H9 (cell line): Measurements from ENCODE around the gene CCS. TPM values are rescaled to one million over a fixed set of nuclear protein-coding genes. Genes with fewer than 3 reads are reported as not detected.

Source experiments
- DNase-seq: peaks from one replicate; pipeline ENCODE4 v3.0.0-alpha.2; 2017
- H2AFZ ChIP-seq: one replicate; pipeline ENCODE4 v1.6.1; 2013; ENCODE audit warnings: mild to moderate bottlenecking, low read length, control low read depth, moderate library complexity
- H2AK5ac ChIP-seq: 2 replicates; pipeline ENCODE4 v1.6.1; 2013; ENCODE audit warnings: low read length, control low read depth, mixed read lengths; ENCODE audit not compliant: insufficient read length
- H2BK120ac ChIP-seq: one replicate; pipeline ENCODE4 v1.6.1; 2013; ENCODE audit warnings: low read depth, mild to moderate bottlenecking, low read length, control low read depth, inconsistent platforms; ENCODE audit not compliant: poor library complexity, severe bottlenecking
- H2BK12ac ChIP-seq: 2 replicates; pipeline ENCODE4 v1.6.1; 2013; ENCODE audit warnings: low read length, control low read depth, mixed read lengths, low read depth; ENCODE audit not compliant: insufficient read length
- H2BK15ac ChIP-seq: 2 replicates; pipeline ENCODE4 v1.6.1; 2013; ENCODE audit warnings: low read depth, low read length, control low read depth
- H2BK20ac ChIP-seq: one replicate; pipeline ENCODE4 v1.6.1; 2013; ENCODE audit warnings: low read depth, mild to moderate bottlenecking, low read length, control low read depth, inconsistent platforms; ENCODE audit not compliant: poor library complexity, severe bottlenecking
- H2BK5ac ChIP-seq: 2 replicates; pipeline ENCODE4 v1.6.1; 2013; ENCODE audit warnings: low read length, control low read depth, mixed read lengths; ENCODE audit not compliant: insufficient read length
- H3K14ac ChIP-seq: 2 replicates; pipeline ENCODE4 v1.6.1; 2013; ENCODE audit warnings: low read length, control low read depth; ENCODE audit not compliant: insufficient read depth
- H3K18ac ChIP-seq: 2 replicates; pipeline ENCODE4 v1.6.1; 2013; ENCODE audit warnings: low read depth, mild to moderate bottlenecking, mixed read lengths, low read length, control low read depth; ENCODE audit not compliant: insufficient read length
- H3K23ac ChIP-seq: 2 replicates; pipeline ENCODE4 v1.6.1; 2013; ENCODE audit warnings: low read length, control low read depth, mixed read lengths, low read depth; ENCODE audit not compliant: insufficient read length
- H3K23me2 ChIP-seq: 2 replicates; pipeline ENCODE4 v1.6.1; 2013; ENCODE audit warnings: low read depth, mild to moderate bottlenecking, mixed read lengths, low read length, control low read depth; ENCODE audit not compliant: insufficient read length, poor library complexity, severe bottlenecking
- H3K27ac ChIP-seq: 2 replicates; pipeline ENCODE4 v1.5.1; 2013; ENCODE audit warnings: low read length, control low read depth, mixed read lengths, low read depth; ENCODE audit not compliant: insufficient read length
- H3K27me3 ChIP-seq: 2 replicates; pipeline ENCODE4 v1.6.1; 2013; ENCODE audit warnings: low read length, control low read depth, inconsistent platforms; ENCODE audit not compliant: insufficient read depth
- H3K4ac ChIP-seq: 2 replicates; pipeline ENCODE4 v1.6.1; 2013; ENCODE audit warnings: low read depth, mild to moderate bottlenecking, control low read depth, inconsistent platforms, low read length, moderate library complexity
- H3K4me1 ChIP-seq: 2 replicates; pipeline ENCODE4 v1.6.1; 2013; ENCODE audit warnings: low read length, control low read depth, inconsistent platforms; ENCODE audit not compliant: insufficient read depth
- H3K4me2 ChIP-seq: 2 replicates; pipeline ENCODE4 v1.6.1; 2013; ENCODE audit warnings: low read length, control low read depth, mixed read lengths; ENCODE audit not compliant: insufficient read length, insufficient read depth
- H3K56ac ChIP-seq: 2 replicates; pipeline ENCODE4 v1.6.1; 2013; ENCODE audit warnings: low read depth, mild to moderate bottlenecking, mixed read lengths, low read length, control low read depth; ENCODE audit not compliant: insufficient read length
- H3K79me1 ChIP-seq: 2 replicates; pipeline ENCODE4 v1.6.1; 2013; ENCODE audit warnings: low read depth, mild to moderate bottlenecking, moderate library complexity, low read length, control low read depth, inconsistent platforms; ENCODE audit not compliant: insufficient read depth, poor library complexity, severe bottlenecking
- H3K79me2 ChIP-seq: 2 replicates; pipeline ENCODE4 v1.6.1; 2013; ENCODE audit warnings: low read length, control low read depth, inconsistent platforms; ENCODE audit not compliant: insufficient read depth
- H3K9ac ChIP-seq: 2 replicates; pipeline ENCODE4 v1.6.1; 2013; ENCODE audit warnings: low read length, control low read depth, mixed read lengths; ENCODE audit not compliant: insufficient read length; ENCODE audit errors: extremely low read depth
- H3K9me3 ChIP-seq: one replicate; pipeline ENCODE4 v1.6.1; 2013; ENCODE audit warnings: low read depth, low read length, inconsistent platforms; ENCODE audit not compliant: control insufficient read depth
- H3T11ph ChIP-seq: one replicate; pipeline ENCODE4 v1.6.1; 2013; ENCODE audit warnings: mild to moderate bottlenecking, low read length, control low read depth, inconsistent platforms
- H4K20me1 ChIP-seq: one replicate; pipeline ENCODE4 v1.6.1; 2013; ENCODE audit not compliant: control insufficient read depth, insufficient read length, insufficient read depth
- H4K5ac ChIP-seq: 2 replicates; pipeline ENCODE4 v1.6.1; 2013; ENCODE audit warnings: low read depth, mild to moderate bottlenecking, mixed read lengths, low read length, control low read depth; ENCODE audit not compliant: insufficient read length
- H4K8ac ChIP-seq: replicated peaks from 2 replicates; pipeline ENCODE4 v1.6.1; 2013; ENCODE audit warnings: low read length, control low read depth, mixed read lengths, low read depth; ENCODE audit not compliant: insufficient read length
- H4K91ac ChIP-seq: 2 replicates; pipeline ENCODE4 v1.6.1; 2013; ENCODE audit warnings: low read depth, mild to moderate bottlenecking, moderate library complexity, mixed read lengths, low read length, control low read depth; ENCODE audit not compliant: insufficient read length
- H3K27ac Mint-ChIP-seq, 3 experiments: 2 replicates in 2 of 3; 3 replicates in 1 of 3; pipeline ENCODE4 v1.8.0; 2020 to 2021; ENCODE audit warnings: mixed read lengths in 3 of 3, mild to moderate bottlenecking in 1 of 3, moderate library complexity in 1 of 3
- H3K27me3 Mint-ChIP-seq: 2 replicates; pipeline ENCODE4 v1.8.0; 2021; ENCODE audit warnings: low read depth, mild to moderate bottlenecking, moderate library complexity, mixed read lengths
- H3K36me3 Mint-ChIP-seq, 3 experiments: 2 replicates in 2 of 3; 3 replicates in 1 of 3; pipeline ENCODE4 v1.8.0; 2020 to 2021; ENCODE audit warnings: low read depth in 3 of 3, mixed read lengths in 3 of 3; ENCODE audit not compliant: insufficient read depth in 1 of 3
- H3K4me1 Mint-ChIP-seq, 2 experiments: 2 replicates each; pipeline ENCODE4 v1.8.0; 2020; ENCODE audit warnings: mixed read lengths in 2 of 2
- H3K4me3 Mint-ChIP-seq, 2 experiments: 2 replicates in 1 of 2; 3 replicates in 1 of 2; pipeline ENCODE4 v1.8.0; 2020 to 2021; ENCODE audit warnings: mild to moderate bottlenecking in 2 of 2, mixed read lengths in 2 of 2, moderate library complexity in 1 of 2
- H3K9me3 Mint-ChIP-seq, 2 experiments: 2 replicates in 1 of 2; 3 replicates in 1 of 2; pipeline ENCODE4 v1.8.0; 2020; ENCODE audit warnings: mild to moderate bottlenecking in 2 of 2, mixed read lengths in 2 of 2, moderate library complexity in 1 of 2
- CTCF ChIP-seq: fragments of 200-600 bp; sonication (generic); conservative IDR thresholded peaks from 3 replicates; pipeline ENCODE4 v1.8.0; 2021; ENCODE audit warnings: antibody characterized with exemption, mild to moderate bottlenecking
- WGBS: extraction: QIAGEN DNeasy Blood & Tissue Kit; methylation state at CpG from one replicate; pipeline ENCODE4 v1.1.7; 2013; ENCODE audit warnings: missing lambda C conversion rate, low lambda C conversion rate, mixed read lengths; ENCODE audit not compliant: insufficient read length; ENCODE audit errors: extremely low coverage; 5-methylcytosine and 5-hydroxymethylcytosine counted together
- total RNA-seq: library from RNA; stranded (reverse); gene quantifications from 2 replicates; pipeline ENCODE4 v1.2.1, GENCODE V29; 2021

CCS gene
- total RNA-seq, 1 experiment from 2014 or later: 61.1 TPM

GRCh38 chr11:66631883-66632282 lies 38.9 kb downstream of the CCS start:
- no peak overlapping the region for H2BK120ac ChIP-seq
- H3K27ac ChIP-seq: no peak overlapping the region
- H2BK5ac ChIP-seq: no peak overlapping the region
- no peak overlapping the region for H3K4me2 ChIP-seq
- no peaks in the 10 kb centered on the region for H4K20me1 ChIP-seq
- H3T11ph ChIP-seq: no peak overlapping the region
- no peak overlapping the region for H2BK20ac ChIP-seq
- no peaks in the 10 kb centered on the region for H3K27me3 ChIP-seq
- no peaks in the 10 kb centered on the region for H3K9me3 ChIP-seq
- Mint-ChIP-seq H3K27me3 (no peaks in the 10 kb centered on the region), H3K9me3 (no peaks in the 10 kb centered on the region), H3K4me3 (no peak overlapping the region), H3K4me1 (peaks cover 5 to 8% of the 10 kb centered on the region in 2 experiments; a peak in 3 of 4 replicates), H3K27ac (no peak overlapping the region; a peak in 2 of 7 replicates), H3K36me3 (peaks cover 44 to 77% (median 65%) of the 10 kb centered on the region in 3 experiments)
- H3K14ac ChIP-seq: no peak overlapping the region
- WGBS: no CpG with 5 or more reads among the region's 6 CpGs
- no peak overlapping the region for H4K8ac ChIP-seq
- no peak overlapping the region for H4K5ac ChIP-seq
- H2AK5ac ChIP-seq: no peak overlapping the region
- no peak overlapping the region for H2AFZ ChIP-seq
- H3K9ac ChIP-seq: no peak overlapping the region
- H3K23me2 ChIP-seq: no peaks in the 10 kb centered on the region
- no peaks in the 10 kb centered on the region for H3K4me1 ChIP-seq
- H3K79me1 ChIP-seq: no peaks in the 10 kb centered on the region
- no peak overlapping the region for H2BK12ac ChIP-seq
- H4K91ac ChIP-seq: no peak overlapping the region
- no peak overlapping the region for H3K4ac ChIP-seq
- H3K23ac ChIP-seq: no peak overlapping the region
- H3K79me2 ChIP-seq: peaks cover 29% of the 10 kb centered on the region; the same call in 1 of the 2 replicates
- no peak for DNase-seq
- no peak overlapping the region for H3K18ac ChIP-seq
- H3K56ac ChIP-seq: no peak overlapping the region
- no peak for TF ChIP-seq CTCF
- H2BK15ac ChIP-seq: no peak overlapping the region
